ENCODE results near the gene MPV17L.
A peak's percentile ranks its signal among the peaks of the same experiment; 100 is the strongest.
"Not testable (repeated sequence)": the region's sequence is repeated elsewhere in the genome, so short reads cannot be mapped to it uniquely, and the experiment has no call there.

MPV17L gene

GRCh38 chr16:15415511-15415985, 20.0 kb downstream of the MPV17L start:
- Histone ChIP-seq H3K27me3 (ENCODE audit: insufficient read depth, poor library complexity, severe bottlenecking) (no peaks in the 10 kb centered on the region), H3K9me3 (ENCODE audit: severe bottlenecking) (no peaks in the 10 kb centered on the region), H3K4me1 (ENCODE audit: insufficient read depth, poor library complexity, severe bottlenecking) (peaks cover 9% of the 10 kb centered on the region), H3K4me3 (ENCODE audit: severe bottlenecking) (no peak overlapping the region), H3K27ac (ENCODE audit: poor library complexity, severe bottlenecking) (peak overlapping the region; percentile 19), H3K36me3 (ENCODE audit: low read depth) (no peaks in the 10 kb centered on the region)
- DNase-seq (ENCODE audit: low spot score) (no peak), ATAC-seq (ENCODE audit: low read depth) (peak; percentile 82)
- TF ChIP-seq, protein P1, sequence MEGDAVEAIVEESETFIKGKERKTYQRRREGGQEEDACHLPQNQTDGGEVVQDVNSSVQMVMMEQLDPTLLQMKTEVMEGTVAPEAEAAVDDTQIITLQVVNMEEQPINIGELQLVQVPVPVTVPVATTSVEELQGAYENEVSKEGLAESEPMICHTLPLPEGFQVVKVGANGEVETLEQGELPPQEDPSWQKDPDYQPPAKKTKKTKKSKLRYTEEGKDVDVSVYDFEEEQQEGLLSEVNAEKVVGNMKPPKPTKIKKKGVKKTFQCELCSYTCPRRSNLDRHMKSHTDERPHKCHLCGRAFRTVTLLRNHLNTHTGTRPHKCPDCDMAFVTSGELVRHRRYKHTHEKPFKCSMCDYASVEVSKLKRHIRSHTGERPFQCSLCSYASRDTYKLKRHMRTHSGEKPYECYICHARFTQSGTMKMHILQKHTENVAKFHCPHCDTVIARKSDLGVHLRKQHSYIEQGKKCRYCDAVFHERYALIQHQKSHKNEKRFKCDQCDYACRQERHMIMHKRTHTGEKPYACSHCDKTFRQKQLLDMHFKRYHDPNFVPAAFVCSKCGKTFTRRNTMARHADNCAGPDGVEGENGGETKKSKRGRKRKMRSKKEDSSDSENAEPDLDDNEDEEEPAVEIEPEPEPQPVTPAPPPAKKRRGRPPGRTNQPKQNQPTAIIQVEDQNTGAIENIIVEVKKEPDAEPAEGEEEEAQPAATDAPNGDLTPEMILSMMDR (IDR thresholded peaks at IDR 0.05; ENCODE audit: poor library complexity, severe bottlenecking), result no peak

- no peak for DNase-seq (ENCODE audit: low spot score)
- Histone ChIP-seq H3K27ac (ENCODE audit: poor library complexity, severe bottlenecking) (no peak overlapping the region), H3K27me3 (ENCODE audit: insufficient read depth, poor library complexity, severe bottlenecking) (no peaks in the 10 kb centered on the region), H3K9me3 (ENCODE audit: severe bottlenecking) (no peaks in the 10 kb centered on the region), H3K4me3 (ENCODE audit: severe bottlenecking) (no peak overlapping the region), H3K36me3 (ENCODE audit: low read depth) (no peaks in the 10 kb centered on the region), H3K4me1 (ENCODE audit: insufficient read depth, poor library complexity, severe bottlenecking) (peaks cover 9% of the 10 kb centered on the region)
- ATAC-seq (ENCODE audit: low read depth), result no peak
- TF ChIP-seq, protein P1 (IDR thresholded peaks at IDR 0.05; ENCODE audit: poor library complexity, severe bottlenecking), result no peak
Observed at GRCh38 chr16:15417197-15417596, 21.6 kb downstream of the MPV17L start.

DNA sequence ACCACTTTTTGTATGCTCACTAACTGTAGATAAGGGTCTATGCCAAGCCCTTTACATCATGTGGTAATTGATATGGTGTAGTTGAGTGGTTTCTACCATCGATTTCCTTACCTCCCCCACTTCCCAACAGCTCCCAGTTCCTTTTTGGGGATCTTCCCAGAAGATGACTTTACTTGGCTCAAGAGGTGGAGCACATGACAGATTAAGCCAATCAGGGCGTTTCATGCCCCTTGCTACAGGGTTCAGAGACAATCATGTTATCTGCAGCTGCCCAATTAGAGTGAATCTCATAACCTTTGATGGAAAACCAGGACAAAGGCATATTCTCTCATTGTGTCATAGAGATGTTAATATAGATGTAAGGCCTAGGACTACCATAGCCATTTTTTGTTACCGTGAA, 22.7 kb downstream of the MPV17L start:
- DNase-seq (ENCODE audit: low spot score) (no peak), ATAC-seq (ENCODE audit: low read depth) (no peak)
- H3K36me3 ChIP-seq (ENCODE audit: low read depth), result no peaks in the 10 kb centered on the region
- H3K27me3 ChIP-seq (ENCODE audit: insufficient read depth, poor library complexity, severe bottlenecking), result no peaks in the 10 kb centered on the region
- no peak overlapping the region for H3K4me3 ChIP-seq (ENCODE audit: severe bottlenecking)
- TF ChIP-seq, protein P1 (IDR thresholded peaks at IDR 0.05; ENCODE audit: poor library complexity, severe bottlenecking), result no peak
- peaks cover 9% of the 10 kb centered on the region for H3K4me1 ChIP-seq (ENCODE audit: insufficient read depth, poor library complexity, severe bottlenecking)
- H3K9me3 ChIP-seq (ENCODE audit: severe bottlenecking), result no peaks in the 10 kb centered on the region
- H3K27ac ChIP-seq (ENCODE audit: poor library complexity, severe bottlenecking), result no peak overlapping the region

DNA sequence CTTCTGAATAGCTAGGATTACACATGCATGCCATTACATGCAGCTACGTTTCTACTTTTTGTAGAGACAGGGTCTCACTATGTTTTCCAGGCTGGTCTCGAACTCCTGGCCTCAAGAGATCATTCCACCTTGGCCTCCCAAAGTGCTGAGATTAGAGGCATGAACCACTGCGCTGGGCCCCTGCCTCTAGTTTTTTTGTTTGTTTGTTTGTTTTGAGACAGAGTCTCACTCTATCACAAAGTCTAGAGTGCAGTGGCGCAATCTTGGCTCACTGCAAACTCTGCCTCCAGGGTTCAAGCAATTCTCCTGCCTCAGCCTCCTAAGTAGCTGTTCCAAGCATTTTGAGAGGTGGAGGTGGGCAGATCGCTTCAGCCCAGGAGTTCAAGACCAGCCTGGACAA, 26.1 kb downstream of the MPV17L start:
- ATAC-seq (ENCODE audit: low read depth); DNase-seq (ENCODE audit: low spot score): not testable (repeated sequence)

GRCh38 chr16:15422222-15422621, 26.7 kb downstream of the MPV17L start:
- Histone ChIP-seq H3K36me3 (ENCODE audit: low read depth) (no peaks in the 10 kb centered on the region), H3K27me3 (ENCODE audit: insufficient read depth, poor library complexity, severe bottlenecking) (no peaks in the 10 kb centered on the region), H3K9me3 (ENCODE audit: severe bottlenecking) (no peaks in the 10 kb centered on the region), H3K4me1 (ENCODE audit: insufficient read depth, poor library complexity, severe bottlenecking) (no peaks in the 10 kb centered on the region), H3K27ac (ENCODE audit: poor library complexity, severe bottlenecking) (no peak overlapping the region), H3K4me3 (ENCODE audit: severe bottlenecking) (no peak overlapping the region)
- TF ChIP-seq, protein P1 (IDR thresholded peaks at IDR 0.05; ENCODE audit: poor library complexity, severe bottlenecking), result no peak
- ATAC-seq (ENCODE audit: low read depth), result no peak
- no peak for DNase-seq (ENCODE audit: low spot score)

More for the DNA sequence above, 26.1 kb downstream of the MPV17L start:
- not testable (repeated sequence) for H3K36me3 ChIP-seq (ENCODE audit: low read depth); H3K27me3 ChIP-seq (ENCODE audit: insufficient read depth, poor library complexity, severe bottlenecking); H3K27ac ChIP-seq (ENCODE audit: poor library complexity, severe bottlenecking); H3K9me3 ChIP-seq (ENCODE audit: severe bottlenecking); H3K4me3 ChIP-seq (ENCODE audit: severe bottlenecking); H3K4me1 ChIP-seq (ENCODE audit: insufficient read depth, poor library complexity, severe bottlenecking)

All from RWPE2 (cell line).